HG03175 (cell line): Measurements from ENCODE around the gene SMAD5.
A peak's percentile ranks its signal among the peaks of the same experiment; 100 is the strongest.

Source experiments
- ATAC-seq: cut with Tn5 transposase; IDR thresholded peaks from one replicate; pipeline ENCODE4 v1.9.1; 2021; ENCODE audit warnings: mild to moderate bottlenecking, moderate library complexity; ENCODE audit not compliant: unreplicated experiment

Gene SMAD5

GRCh38 chr5:136194576-136194975 lies 61.9 kb downstream of the SMAD5 start:
- no peak for ATAC-seq

- ATAC-seq = no peak
These were observed 63.6 kb downstream of the SMAD5 start for GRCh38 chr5:136195971-136196820.

GRCh38 chr5:136197462-136198142 lies 65.0 kb downstream of the SMAD5 start:
- ATAC-seq = no peak

- no peak for ATAC-seq
These were observed 65.8 kb downstream of the SMAD5 start for GRCh38 chr5:136198453-136198852.

- no peak for ATAC-seq
These were observed 66.8 kb downstream of the SMAD5 start for GRCh38 chr5:136199408-136199807.

- no peak for ATAC-seq
These were observed 67.5 kb downstream of the SMAD5 start for GRCh38 chr5:136200130-136200529.

- ATAC-seq = no peak
These were observed 68.1 kb downstream of the SMAD5 start for GRCh38 chr5:136200761-136201160.

GRCh38 chr5:136201870-136202269 lies 69.2 kb downstream of the SMAD5 start:
- no peak for ATAC-seq

- ATAC-seq = no peak
These were observed 70.0 kb downstream of the SMAD5 start for GRCh38 chr5:136202469-136203205.

- ATAC-seq = no peak
These were observed 70.8 kb downstream of the SMAD5 start for GRCh38 chr5:136203303-136203922.

- no peak for ATAC-seq
These were observed 72.5 kb downstream of the SMAD5 start for GRCh38 chr5:136205061-136205702.

- no peak for ATAC-seq
These were observed 73.3 kb downstream of the SMAD5 start for GRCh38 chr5:136205941-136206340.

- no peak for ATAC-seq
These were observed 73.7 kb downstream of the SMAD5 start for GRCh38 chr5:136206361-136206760.

GRCh38 chr5:136207631-136208030 lies 75.0 kb downstream of the SMAD5 start:
- no peak for ATAC-seq

- ATAC-seq = no peak
These were observed 76.3 kb downstream of the SMAD5 start for GRCh38 chr5:136208916-136209315.

GRCh38 chr5:136209346-136209910 lies 76.8 kb downstream of the SMAD5 start:
- no peak for ATAC-seq

- no peak for ATAC-seq
These were observed 77.6 kb downstream of the SMAD5 start for GRCh38 chr5:136210259-136210658.

GRCh38 chr5:136211282-136212040 lies 78.8 kb downstream of the SMAD5 start:
- no peak for ATAC-seq

- peak; percentile 58 for ATAC-seq
These were observed 79.6 kb downstream of the SMAD5 start for GRCh38 chr5:136212252-136212721.
